SU-DHL-6 (cell line): ENCODE results near the gene CKM.

Experiments
- CTCF ChIP-seq: fragments of 200-600 bp; sonication (generic); IDR thresholded peaks from one replicate; pipeline ENCODE4 v1.5.1; 2017; ENCODE audit warnings: antibody characterized with exemption, mild to moderate bottlenecking, low read length, moderate library complexity; ENCODE audit not compliant: insufficient read depth, poor library complexity, severe bottlenecking
- EZH2phosphoT487 ChIP-seq: fragments of 200-600 bp; sonication (generic), shearing (Covaris generic); conservative IDR thresholded peaks from 2 replicates; pipeline ENCODE4 v1.6.1; 2018; ENCODE audit warnings: mild to moderate bottlenecking, antibody characterized with exemption, low read length, moderate library complexity, mixed read lengths

GRCh38 chr19:45342911-45343310 lies 20.2 kb upstream of the CKM start:
- TF ChIP-seq CTCF, result no peak
- no peak for TF ChIP-seq EZH2phosphoT487
